Activated B cell treated with CpG ODN at 0.5 μM for 24 hours (primary cell): ENCODE measurements around the gene PSMB10. TPM values are rescaled to one million over a fixed set of nuclear protein-coding genes. Genes with fewer than 3 reads are reported as not detected.

Experiments used
- ATAC-seq: fragments of 200-7000 bp; cut with Tn5 transposase; one replicate; pipeline ENCODE4 v1.10.0; 2021; ENCODE audit warnings: low read depth, mild to moderate bottlenecking, moderate library complexity
- CTCF ChIA-PET: fragments of 350-600 bp; sonication (Branson Sonifier 250); formaldehyde crosslinking; loops from one replicate; lab custom pipeline; 2021; ENCODE audit warnings: antibody characterized with exemption; lab: Charles Lee
- POLR2A ChIA-PET: fragments of 350-600 bp; sonication (Branson Sonifier 250); formaldehyde crosslinking; loops from one replicate; lab custom pipeline; 2021; ENCODE audit warnings: antibody characterized with exemption; lab: Charles Lee
- DNase-seq: peaks from one replicate; pipeline ENCODE4 v3.0.0; 2022
- H3K27ac Mint-ChIP-seq: one replicate; pipeline ENCODE4 v1.8.0; 2020; ENCODE audit warnings: mixed read lengths
- H3K27me3 Mint-ChIP-seq: one replicate; pipeline ENCODE4 v1.8.0; 2021; ENCODE audit warnings: mixed read lengths
- H3K36me3 Mint-ChIP-seq: one replicate; pipeline ENCODE4 v1.8.0; 2021; ENCODE audit warnings: low read depth, mixed read lengths
- H3K4me1 Mint-ChIP-seq: one replicate; pipeline ENCODE4 v1.8.0; 2021; ENCODE audit warnings: mixed read lengths
- H3K4me3 Mint-ChIP-seq: one replicate; pipeline ENCODE4 v1.8.0; 2020; ENCODE audit warnings: mild to moderate bottlenecking, mixed read lengths
- H3K9me3 Mint-ChIP-seq: one replicate; pipeline ENCODE4 v1.8.0; 2020; ENCODE audit warnings: mixed read lengths
- CTCF ChIP-seq: fragments of 200-600 bp; IDR thresholded peaks from one replicate; pipeline ENCODE4 v1.8.0; 2022; ENCODE audit warnings: antibody characterized with exemption, mild to moderate bottlenecking
- intact Hi-C: fragments of 100-400 bp; cut with micrococcal nuclease; formaldehyde crosslinking; loops from one replicate; pipeline ENCODE4 v1.15.1; 2024
- total RNA-seq: library from RNA; stranded (reverse); gene quantifications from 2 replicates; pipeline ENCODE4 v1.2.3, GENCODE V29; 2022

PSMB10 gene
- total RNA-seq, 1 donor from 2014 or later, result 202 TPM

- Mint-ChIP-seq H3K4me1 (peaks cover 23% of the 10 kb centered on the region), H3K9me3 (no peaks in the 10 kb centered on the region), H3K4me3 (no peak overlapping the region), H3K27me3 (no peaks in the 10 kb centered on the region), H3K27ac (no peak overlapping the region), H3K36me3 (peaks cover 67% of the 10 kb centered on the region)
- DNase-seq (no peak), ATAC-seq (no peak)
- intact Hi-C loops, result no loop called here
- TF ChIP-seq CTCF, result no peak
- ChIA-PET CTCF (interaction anchor here (1.4 to 4.0 kb wide), 2 partner anchors 107 to 261 kb away, joined by 4 to 28 read pairs; no protein-coding TSS in a partner anchor), POLR2A (interaction anchor here (0.5 to 0.6 kb wide), 2 partner anchors 14 to 441 kb away, joined by 3 read pairs; no protein-coding TSS in a partner anchor)
Observed at GRCh38 chr16:67933805-67934204, 2.8 kb downstream of the PSMB10 start.

- Mint-ChIP-seq H3K9me3 (no peaks in the 10 kb centered on the region), H3K36me3 (peaks cover 78% of the 10 kb centered on the region), H3K27ac (no peak overlapping the region), H3K27me3 (no peaks in the 10 kb centered on the region), H3K4me1 (peaks cover 31% of the 10 kb centered on the region), H3K4me3 (no peak overlapping the region)
- POLR2A ChIA-PET, result interaction anchor here (0.5 to 0.6 kb wide), 2 partner anchors 9 to 91 kb away, joined by 3 read pairs; partner anchors contain the start of genes DDX28 and DUS2
- ATAC-seq (no peak), DNase-seq (no peak)
- TF ChIP-seq CTCF, result no peak
- intact Hi-C loops, result no loop called here
- CTCF ChIA-PET, result interaction anchor here (0.8 to 1.1 kb wide), 2 partner anchors 10 to 109 kb away, joined by 3 read pairs; no protein-coding TSS in a partner anchor
Observed at GRCh38 chr16:67932462-67932840, 4.2 kb downstream of the PSMB10 start.

- Mint-ChIP-seq H3K36me3 (peaks cover 78% of the 10 kb centered on the region), H3K4me3 (no peak within 1 kb of the TSS), H3K27ac (no peak within 1 kb of the TSS), H3K4me1 (peaks cover 26% of the 10 kb centered on the region), H3K27me3 (no peaks in the 10 kb centered on the region), H3K9me3 (no peaks in the 10 kb centered on the region)
- TF ChIP-seq CTCF, result no peak
- ATAC-seq (no peak), DNase-seq (no peak)
- CTCF ChIA-PET, result interaction anchor here (0.8 to 1.1 kb wide), 2 partner anchors 10 to 109 kb away, joined by 3 read pairs; no protein-coding TSS in a partner anchor
- intact Hi-C loops, result no loop called here
- POLR2A ChIA-PET, result interaction anchor here (0.6 kb wide), 1 partner anchor 91 kb away, joined by 3 read pairs; the partner anchor contains the start of genes DDX28 and DUS2
Observed at GRCh38 chr16:67931712-67932461, 4.8 kb downstream of the PSMB10 start, which contains the start of gene CTRL. TSS of gene CTRL (minus strand) at chr16:67931862. CDS start at chr16:67931852, 10 bp downstream.

DNA sequence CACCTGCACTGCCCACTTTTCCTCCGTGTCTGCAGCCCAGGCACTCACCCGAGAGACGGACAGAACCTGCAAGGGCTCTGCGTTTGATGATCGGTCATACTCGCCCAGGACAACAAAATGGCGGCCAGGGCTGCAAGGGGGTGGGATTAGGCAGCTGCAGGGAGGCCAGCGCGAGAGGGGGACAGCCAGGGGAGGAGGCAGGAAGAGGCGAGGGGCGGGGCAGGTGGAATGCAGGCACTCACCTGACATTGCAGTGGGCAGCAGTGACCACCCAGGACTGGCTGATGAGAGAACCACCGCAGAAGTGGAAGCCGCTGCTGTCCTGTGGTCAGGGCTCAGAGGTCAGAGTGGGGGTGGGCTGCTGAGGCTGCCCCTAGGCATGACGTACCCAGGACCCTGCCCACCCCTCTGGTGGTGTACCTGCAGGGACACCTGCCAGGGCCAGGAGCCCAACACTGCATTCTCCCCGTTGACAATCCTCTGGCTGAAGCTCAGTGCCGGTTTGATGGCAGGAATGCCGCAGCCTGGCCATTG lies 5.9 kb downstream of the PSMB10 start:
- no peak overlapping the region for H3K27ac Mint-ChIP-seq
- ChIA-PET POLR2A (interaction anchor here (1.0 kb wide), 1 partner anchor 410 kb away, joined by 3 read pairs; no protein-coding TSS in a partner anchor), CTCF (no interaction called here)
- peaks cover 68% of the 10 kb centered on the region for H3K36me3 Mint-ChIP-seq
- no peak for ATAC-seq
- DNase-seq, result no peak
- no peaks in the 10 kb centered on the region for H3K27me3 Mint-ChIP-seq
- H3K4me3 Mint-ChIP-seq, result no peak overlapping the region
- intact Hi-C loops, result no loop called here
- no peaks in the 10 kb centered on the region for H3K9me3 Mint-ChIP-seq
- no peak for TF ChIP-seq CTCF
- peaks cover 33% of the 10 kb centered on the region for H3K4me1 Mint-ChIP-seq

- CTCF ChIA-PET, result interaction anchor here (2.3 kb wide), 1 partner anchor 258 kb away, joined by 9 read pairs; no protein-coding TSS in a partner anchor
- peaks cover 62% of the 10 kb centered on the region for H3K36me3 Mint-ChIP-seq
- no peak for TF ChIP-seq CTCF
- DNase-seq (no peak), ATAC-seq (no peak)
- no peak overlapping the region for H3K4me3 Mint-ChIP-seq
- H3K27me3 Mint-ChIP-seq, result no peaks in the 10 kb centered on the region
- no peak overlapping the region for H3K27ac Mint-ChIP-seq
- intact Hi-C loops, result no loop called here
- peaks cover 34% of the 10 kb centered on the region for H3K4me1 Mint-ChIP-seq
- H3K9me3 Mint-ChIP-seq, result no peaks in the 10 kb centered on the region
- POLR2A ChIA-PET, result no interaction called here
Observed at GRCh38 chr16:67930191-67930590, 6.5 kb downstream of the PSMB10 start.
